Ishikawa (cell line): ENCODE data around the gene POLE4.

Experiments
- CEBPB ChIP-seq: IDR thresholded peaks from 2 replicates; pipeline ENCODE4 v1.6.1; 2012
- CREB1 ChIP-seq: IDR thresholded peaks from 2 replicates; pipeline ENCODE4 v1.6.1; 2012; ENCODE audit warnings: low read depth
- EGR1 ChIP-seq: IDR thresholded peaks from 2 replicates; pipeline ENCODE4 v1.6.1; 2012
- EP300 ChIP-seq: IDR thresholded peaks from 2 replicates; pipeline ENCODE4 v1.6.1; 2012; ENCODE audit warnings: borderline replicate concordance
- FOXM1 ChIP-seq: IDR thresholded peaks from 2 replicates; pipeline ENCODE4 v1.6.1; 2012; ENCODE audit warnings: low read depth, borderline replicate concordance
- MAX ChIP-seq: IDR thresholded peaks from 2 replicates; pipeline ENCODE4 v1.6.1; 2012
- NFIC ChIP-seq: IDR thresholded peaks from 2 replicates; pipeline ENCODE4 v1.6.1; 2012
- RAD21 ChIP-seq: IDR thresholded peaks from 2 replicates; pipeline ENCODE4 v1.6.1; 2012; ENCODE audit warnings: low read depth
- REST ChIP-seq: IDR thresholded peaks from 2 replicates; pipeline ENCODE4 v1.6.1; 2012; ENCODE audit warnings: low read depth, mild to moderate bottlenecking
- TAF1 ChIP-seq: IDR thresholded peaks from 2 replicates; pipeline ENCODE4 v1.6.1; 2012; ENCODE audit warnings: low read depth, mild to moderate bottlenecking
- TCF12 ChIP-seq: IDR thresholded peaks from 2 replicates; pipeline ENCODE4 v1.6.1; 2012; ENCODE audit warnings: low read depth
- TEAD4 ChIP-seq: IDR thresholded peaks from 2 replicates; pipeline ENCODE4 v1.6.1; 2012
- USF1 ChIP-seq: IDR thresholded peaks from 2 replicates; pipeline ENCODE4 v1.6.1; 2012
- YY1 ChIP-seq: IDR thresholded peaks from 2 replicates; pipeline ENCODE4 v1.6.1; 2012; ENCODE audit warnings: low read depth
- ZBTB7A ChIP-seq: IDR thresholded peaks from 2 replicates; pipeline ENCODE4 v1.6.1; 2012; ENCODE audit warnings: low read depth

Gene POLE4

GRCh38 chr2:74954500-74954874 is 4.0 kb upstream of the POLE4 start:
- no peak for TF ChIP-seq CREB1
- no peak for TF ChIP-seq ZBTB7A
- no peak for TF ChIP-seq EP300
- TF ChIP-seq NFIC, result no peak
- TF ChIP-seq TCF12, result no peak
- TF ChIP-seq EGR1, result no peak
- TF ChIP-seq FOXM1, result no peak
- no peak for TF ChIP-seq TAF1
- TF ChIP-seq CEBPB, result no peak

- TF ChIP-seq TAF1 (no peak), RAD21 (no peak), NFIC (no peak), TEAD4 (no peak), USF1 (no peak), FOXM1 (no peak), REST (no peak), EP300 (no peak), CEBPB (no peak), TCF12 (no peak), CREB1 (no peak), YY1 (no peak), MAX (no peak), ZBTB7A (no peak), EGR1 (no peak)
Observed at GRCh38 chr2:74957886-74958273, 563 bp upstream of the POLE4 start.

- TF ChIP-seq EGR1 (no peak), USF1 (no peak), TEAD4 (no peak), ZBTB7A (no peak), MAX (no peak), EP300 (no peak), CREB1 (no peak)
Observed at GRCh38 chr2:74959106-74959751, 786 bp downstream of the POLE4 start.

- no peak for TF ChIP-seq EGR1
- TF ChIP-seq TCF12, result no peak
- no peak for TF ChIP-seq FOXM1
- no peak for TF ChIP-seq USF1
- TF ChIP-seq CEBPB, result no peak
- no peak for TF ChIP-seq RAD21
- no peak for TF ChIP-seq TAF1
- TF ChIP-seq TEAD4, result no peak
- TF ChIP-seq ZBTB7A, result no peak
- TF ChIP-seq EP300, result no peak
- TF ChIP-seq YY1, result no peak
- no peak for TF ChIP-seq CREB1
- TF ChIP-seq NFIC, result no peak
- TF ChIP-seq REST, result no peak
- no peak for TF ChIP-seq MAX
Observed at GRCh38 chr2:74966887-74967286, 8.4 kb downstream of the POLE4 start.

GRCh38 chr2:74975016-74975415 is 16.6 kb downstream of the POLE4 start:
- TF ChIP-seq CEBPB (no peak), TEAD4 (no peak), EP300 (no peak), NFIC (no peak), ZBTB7A (no peak), RAD21 (no peak), FOXM1 (no peak), TAF1 (no peak), USF1 (no peak), CREB1 (no peak), REST (no peak), TCF12 (no peak)
